GM18951 (cell line): ENCODE measurements around the gene GTPBP10.

Experiments used
- POLR2A ChIP-seq: IDR thresholded peaks from 4 replicates; pipeline ENCODE4 v1.6.1; 2011; ENCODE audit warnings: mild to moderate bottlenecking; ENCODE audit not compliant: insufficient read length, insufficient read depth; ENCODE audit errors: extremely low read depth
- in situ Hi-C: fragments of 300-500 bp; cut with MboI; formaldehyde crosslinking; loops from one replicate; pipeline ENCODE4 v1.12.0; 2022; ENCODE audit warnings: low sequenced_read_pairs, mixed read lengths, inconsistent platforms; ENCODE audit not compliant: unreplicated experiment

The GTPBP10 gene

GRCh38 chr7:90346336-90347125, at the start of gene GTPBP10:
Gene GTPBP10, plus strand, starts transcription at chr7:90346716. Its CDS starts 26 bp downstream, at chr7:90346742.
- in situ Hi-C loops, result no loop called here

GRCh38 chr7:90298145-90299038, 48.1 kb upstream of the GTPBP10 start:
- TF ChIP-seq POLR2A, result no peak
- in situ Hi-C loops, result no loop called here

More at GRCh38 chr7:90346336-90347125, at the start of gene GTPBP10:
- peak; percentile 92 for TF ChIP-seq POLR2A

GRCh38 chr7:90303241-90303640, 43.3 kb upstream of the GTPBP10 start:
- in situ Hi-C loops, result no loop called here
- no peak for TF ChIP-seq POLR2A

DNA sequence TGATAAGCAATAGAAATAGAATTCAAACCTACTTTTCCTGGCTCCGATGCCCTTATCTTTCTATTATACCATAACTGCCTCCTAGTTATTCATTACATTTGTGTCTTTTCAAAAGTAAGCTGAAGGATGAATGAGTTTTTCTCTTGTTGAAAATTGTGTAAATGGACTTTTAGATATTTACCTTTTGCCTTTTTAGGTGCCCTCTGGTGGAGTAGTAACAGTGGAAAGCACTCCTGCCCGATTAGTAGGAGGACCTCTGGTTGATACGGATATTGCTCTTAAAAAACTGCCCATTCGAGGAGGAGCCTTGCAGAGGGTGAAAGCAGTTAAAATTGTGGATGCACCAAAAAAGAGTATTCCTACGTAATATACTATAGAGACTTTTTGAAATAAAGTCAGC, 36.6 kb upstream of the GTPBP10 start:
- in situ Hi-C loops, result no loop called here
- TF ChIP-seq POLR2A, result no peak

DNA sequence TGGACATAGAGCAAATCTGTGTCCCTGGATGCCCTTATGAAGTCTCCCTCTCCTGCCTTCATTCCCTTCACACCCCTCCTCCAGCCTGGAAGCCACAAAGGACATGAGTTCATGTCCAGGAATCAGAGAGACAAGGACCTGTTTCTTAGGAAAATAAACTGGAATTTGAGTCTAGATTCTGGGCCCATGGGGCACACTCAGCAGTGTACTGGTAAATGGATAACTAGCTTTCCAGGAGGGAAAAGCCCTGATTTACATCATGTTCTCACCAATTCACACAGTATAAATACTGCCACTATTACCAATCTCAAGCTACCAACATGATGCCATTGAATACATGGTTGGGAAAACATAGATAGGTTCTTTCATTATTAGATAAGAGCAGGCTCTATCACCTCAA, 35.3 kb upstream of the GTPBP10 start:
- TF ChIP-seq POLR2A, result no peak
- in situ Hi-C loops, result no loop called here

GRCh38 chr7:90312745-90313144, 33.8 kb upstream of the GTPBP10 start:
- no peak for TF ChIP-seq POLR2A
- in situ Hi-C loops, result no loop called here

DNA sequence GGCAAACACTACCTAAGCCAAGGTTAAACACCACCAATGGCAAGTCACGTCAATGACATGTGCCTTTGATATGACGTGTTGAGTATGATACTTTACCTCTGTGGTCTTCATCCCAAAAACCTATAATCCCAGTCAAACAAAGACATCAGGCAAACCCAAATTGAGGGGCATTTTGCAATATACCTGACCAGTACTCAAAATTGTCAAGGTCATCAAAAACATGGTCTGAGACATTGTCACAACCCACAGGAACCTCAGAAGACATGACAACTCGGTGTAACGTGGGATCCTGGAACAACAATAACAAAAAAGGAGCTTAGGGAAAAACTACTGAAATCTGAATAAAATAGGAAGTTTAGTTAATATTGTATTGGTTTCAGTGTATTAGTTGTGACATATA, 32.6 kb upstream of the GTPBP10 start:
- in situ Hi-C loops, result no loop called here
- TF ChIP-seq POLR2A, result no peak

DNA sequence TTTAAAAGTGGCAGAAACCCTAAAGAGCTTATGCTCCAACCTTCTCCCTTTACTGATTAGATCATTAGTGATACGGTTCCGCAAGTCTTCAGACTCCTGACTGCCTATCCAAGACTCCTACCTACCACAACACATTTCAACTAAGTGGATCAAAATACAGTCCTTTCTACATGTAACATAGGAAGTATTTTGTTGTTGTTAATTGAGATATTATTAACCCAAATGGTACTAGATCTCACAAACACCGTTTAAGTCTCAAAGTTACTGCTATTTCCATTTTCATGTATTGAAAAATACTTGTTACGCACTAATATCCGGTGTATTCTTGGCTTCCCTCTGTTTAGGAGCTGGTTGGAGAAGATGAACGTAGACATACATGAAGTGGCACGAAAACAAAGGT, 26.5 kb upstream of the GTPBP10 start:
- in situ Hi-C loops, result no loop called here
- no peak for TF ChIP-seq POLR2A

DNA sequence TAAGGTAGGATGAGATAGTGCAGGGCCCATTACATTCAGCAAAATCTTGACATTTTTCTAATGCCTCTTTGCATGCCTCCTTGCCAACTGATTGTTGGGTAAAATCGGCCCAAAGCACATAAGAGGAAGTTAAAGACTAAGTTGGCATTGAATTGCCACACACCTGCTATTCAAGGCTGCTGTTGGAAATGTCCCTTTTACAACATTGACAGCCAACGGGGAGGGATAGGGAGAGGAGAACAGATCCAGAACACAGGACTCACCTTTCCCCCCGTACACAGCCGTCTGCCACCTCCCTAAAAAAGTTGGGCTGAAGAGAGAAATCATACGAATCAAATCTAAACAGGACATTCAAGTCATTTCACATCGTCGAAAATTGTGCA, 26.1 kb upstream of the GTPBP10 start:
- in situ Hi-C loops, result no loop called here
- no peak for TF ChIP-seq POLR2A

DNA sequence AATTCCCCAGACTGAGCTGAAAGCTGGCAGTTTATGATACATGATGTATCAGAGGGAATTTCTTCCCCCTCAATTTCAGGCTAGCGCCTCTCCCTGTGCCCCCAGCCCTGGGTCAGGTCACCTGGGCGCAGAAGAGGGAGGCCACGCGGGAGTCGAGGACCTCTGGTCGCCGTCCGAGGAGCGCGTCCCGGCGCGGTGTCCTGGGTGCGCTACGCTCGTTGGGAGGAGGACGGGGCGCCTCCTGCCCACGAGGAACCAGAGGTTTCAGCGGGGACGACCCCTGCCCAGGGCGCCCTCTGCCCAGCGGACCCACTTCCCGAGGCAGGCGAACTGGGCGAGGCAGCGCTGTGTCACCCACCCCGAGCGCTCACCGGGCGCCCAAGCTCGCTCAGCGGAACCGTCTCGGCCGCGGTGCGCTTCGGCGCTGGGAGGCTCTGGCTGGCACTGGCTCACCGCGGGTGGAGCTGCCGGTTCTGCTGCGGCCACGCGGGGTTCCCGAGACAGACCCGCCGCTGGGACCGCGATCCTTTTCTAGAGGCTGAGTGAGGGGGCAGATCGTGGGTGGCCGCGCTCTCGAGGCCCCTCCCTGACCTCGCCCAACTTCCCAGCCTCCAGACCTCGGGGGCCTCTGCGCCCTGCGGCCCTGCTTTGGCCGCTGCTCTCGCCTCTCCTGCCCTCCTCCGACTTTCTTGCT, 25.6 kb upstream of the GTPBP10 start, which contains the start of gene FAM237B:
FAM237B (minus strand) TSS at position 504 of the 694 bp plus-strand sequence. CDS start 1,556 bp downstream, outside the sequence.
- no peak for TF ChIP-seq POLR2A
- in situ Hi-C loops, result no loop called here

GRCh38 chr7:90322837-90323236, 23.7 kb upstream of the GTPBP10 start:
- in situ Hi-C loops, result no loop called here
- no peak for TF ChIP-seq POLR2A

DNA sequence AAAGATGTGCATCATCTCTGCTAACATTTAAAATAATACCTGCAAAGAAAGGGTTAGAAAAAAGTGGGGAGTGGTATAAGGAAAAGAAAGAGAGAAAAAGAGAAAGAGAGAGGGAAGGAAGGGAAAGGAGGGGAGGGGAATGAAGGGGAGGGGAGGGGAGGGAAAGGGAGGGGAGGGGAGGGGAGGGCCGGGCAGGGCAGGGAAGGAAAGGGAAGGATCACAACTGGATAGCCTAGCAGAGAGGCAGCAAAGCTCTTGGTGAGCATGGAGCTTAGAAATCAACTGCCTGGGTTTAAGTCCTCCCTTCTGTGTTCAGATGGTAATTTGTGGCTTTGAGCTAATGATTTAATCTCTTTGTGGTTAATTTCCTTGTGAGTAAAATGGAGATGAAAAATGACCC, 20.0 kb upstream of the GTPBP10 start:
- in situ Hi-C loops, result no loop called here
- TF ChIP-seq POLR2A, result no peak
